GM18861 (cell line): ENCODE results near the gene HNRNPA3.

Source experiments
- ATAC-seq: cut with Tn5 transposase; IDR thresholded peaks from one replicate; pipeline ENCODE4 v1.9.1; 2021; ENCODE audit not compliant: unreplicated experiment

The HNRNPA3 gene

DNA sequence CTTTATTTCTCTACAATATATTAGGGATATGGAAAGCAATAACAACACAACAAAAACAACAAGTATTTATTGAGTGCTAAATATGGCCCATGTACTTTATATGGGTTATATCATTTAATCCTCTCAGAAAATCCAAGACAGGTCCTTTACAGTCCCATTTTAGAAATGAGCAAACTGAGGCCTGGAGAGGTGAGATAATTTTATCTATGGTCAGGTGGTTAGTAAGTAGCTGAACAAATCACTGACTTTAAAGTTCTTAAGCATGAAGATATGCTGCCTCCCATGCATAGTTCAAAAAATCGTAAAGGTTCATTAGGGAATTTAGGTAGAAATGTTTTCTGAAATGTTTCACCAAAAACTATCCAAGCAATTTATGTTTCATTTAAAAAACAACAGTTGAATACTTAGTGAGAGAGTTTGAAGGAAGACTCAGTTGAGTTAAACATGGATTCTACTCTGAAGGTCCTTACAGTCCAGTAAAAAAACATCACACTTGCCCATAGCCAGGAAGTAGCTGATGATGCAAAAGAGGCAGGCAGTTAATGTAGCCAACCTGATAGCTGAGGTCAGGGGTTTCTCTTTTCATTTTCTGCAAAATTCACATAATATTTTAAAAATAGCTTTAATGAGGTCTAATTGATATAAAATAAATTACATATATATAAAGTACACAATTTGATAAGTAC, 59.5 kb downstream of the HNRNPA3 start:
- no peak for ATAC-seq

DNA sequence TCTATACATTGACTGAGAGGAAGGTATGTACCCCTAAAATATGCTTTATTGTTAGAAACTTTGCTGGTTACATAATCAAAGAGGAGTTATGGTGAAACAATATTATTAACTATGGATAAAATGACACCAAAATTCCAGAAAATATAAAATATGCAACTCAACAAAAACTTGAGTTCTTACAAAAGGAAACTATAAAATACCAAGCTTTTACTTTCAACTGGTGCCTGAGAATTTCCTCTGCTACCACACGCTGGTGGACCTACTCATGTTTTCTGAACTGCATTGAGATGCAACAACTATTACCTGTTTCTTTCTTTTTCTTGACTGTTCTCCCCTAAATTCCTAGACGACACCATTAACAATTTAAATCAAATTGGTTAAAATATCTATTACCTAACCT, 60.2 kb downstream of the HNRNPA3 start:
- no peak for ATAC-seq

DNA sequence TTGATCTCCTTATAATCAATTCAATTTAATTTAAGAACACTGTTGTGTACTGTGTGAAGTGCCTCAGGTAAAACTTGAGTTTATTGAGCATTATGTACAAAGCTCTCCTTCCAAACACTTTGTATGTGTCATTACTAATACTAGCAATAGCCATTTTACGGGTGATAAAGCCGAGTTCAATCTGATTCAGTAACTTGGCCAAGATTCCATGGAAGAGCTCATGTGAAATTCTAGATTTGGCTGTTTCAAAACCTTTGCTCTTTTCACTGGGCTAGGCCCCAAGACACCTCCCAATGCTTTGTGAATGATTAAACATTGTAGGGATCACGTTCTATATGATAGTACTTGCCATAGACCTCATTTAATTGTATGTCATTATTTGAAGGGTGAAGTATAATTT, 60.8 kb downstream of the HNRNPA3 start:
- no peak for ATAC-seq
